HG03439 (cell line): Measurements from ENCODE around the gene CR1.
"Not testable (repeated sequence)": the region's sequence is repeated elsewhere in the genome, so short reads cannot be mapped to it uniquely, and the experiment has no call there.

Experiments
- ATAC-seq: cut with Tn5 transposase; IDR thresholded peaks from one replicate; pipeline ENCODE4 v1.9.1; 2021; ENCODE audit warnings: mild to moderate bottlenecking, moderate library complexity; ENCODE audit not compliant: unreplicated experiment

Gene CR1

DNA sequence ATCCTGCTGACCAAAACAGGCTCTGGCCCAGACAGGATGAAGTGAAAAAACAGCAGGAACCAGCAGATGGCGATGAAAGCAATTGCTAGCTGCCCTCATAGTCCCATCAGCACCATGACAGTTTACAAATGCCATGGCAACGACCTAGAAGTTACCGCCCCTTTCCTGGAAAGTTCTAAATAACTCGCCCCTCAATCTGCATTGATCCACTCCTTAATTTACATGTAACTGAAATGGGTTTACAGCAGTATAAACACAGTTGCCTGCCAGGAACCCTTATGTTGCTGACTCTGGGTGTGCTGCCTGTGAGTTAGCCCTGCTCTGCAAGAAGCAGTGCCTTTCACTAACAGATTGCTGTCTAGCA is 83.5 kb downstream of the CR1 start:
- ATAC-seq, result peak; percentile 88

DNA sequence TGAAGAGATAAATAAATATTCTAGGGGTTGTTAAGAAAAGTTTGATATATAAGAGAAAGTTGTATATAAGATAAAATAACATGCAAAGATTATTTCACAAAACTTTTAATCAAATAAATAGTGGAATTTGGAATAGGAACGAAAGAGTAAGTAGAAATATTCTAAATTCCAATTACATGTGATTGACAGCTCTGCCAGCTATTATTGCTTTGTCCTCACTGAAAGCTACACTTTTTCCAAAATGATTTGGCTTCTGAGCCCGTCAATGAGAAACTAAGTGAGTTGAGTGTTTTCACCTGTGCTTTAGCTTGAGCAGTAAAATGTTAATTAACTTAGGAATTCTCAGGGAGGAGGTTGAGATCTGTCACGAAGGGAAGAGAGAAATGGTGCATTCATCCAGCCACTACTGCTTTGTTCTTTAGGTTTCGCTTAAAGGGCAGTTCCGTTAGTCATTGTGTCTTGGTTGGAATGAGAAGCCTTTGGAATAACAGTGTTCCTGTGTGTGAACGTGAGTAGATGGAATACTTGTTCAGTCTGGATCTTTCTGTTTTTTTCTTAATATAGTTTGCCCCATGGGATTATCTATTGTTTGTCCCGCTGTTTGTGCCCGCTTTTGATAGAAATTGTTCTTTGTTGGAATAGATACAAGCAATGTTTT is 85.7 kb downstream of the CR1 start:
- ATAC-seq, result no peak

DNA sequence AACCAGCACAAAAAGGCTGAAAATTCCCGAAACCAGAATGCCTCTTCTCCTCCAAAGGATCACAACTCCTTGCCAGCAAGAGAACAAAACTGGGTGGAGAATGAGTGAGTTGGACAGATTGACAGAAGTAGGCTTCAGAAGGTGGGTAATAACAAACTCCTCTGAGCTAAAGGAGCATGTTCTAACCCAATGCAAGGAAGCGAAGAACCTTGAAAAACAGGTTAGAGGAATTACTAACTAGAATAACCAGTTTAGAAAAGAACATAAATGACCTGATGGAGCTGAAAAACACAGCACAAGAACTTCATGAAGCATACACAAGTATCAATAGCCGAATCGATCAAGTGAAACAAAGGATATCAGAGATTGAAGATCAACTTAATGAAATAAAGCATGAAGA is 93.5 kb downstream of the CR1 start:
- ATAC-seq, result not testable (repeated sequence)

DNA sequence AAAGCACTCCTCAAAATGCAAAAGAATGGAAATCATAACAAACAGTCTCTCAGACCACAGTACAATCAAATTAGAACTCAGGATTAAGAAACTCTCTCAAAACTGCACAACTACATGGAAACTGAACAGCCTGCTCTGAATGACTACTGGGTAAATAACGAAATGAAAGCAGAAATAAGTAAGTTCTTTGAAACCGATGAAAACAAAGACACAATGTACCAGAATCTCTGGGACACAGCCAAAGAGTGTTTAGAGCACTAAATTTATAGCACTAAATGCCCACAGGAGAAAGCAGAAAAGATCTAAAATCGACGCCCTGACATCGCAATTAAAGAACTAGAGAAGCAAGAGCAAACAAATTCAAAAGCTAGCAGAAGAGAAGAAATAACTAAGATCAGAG is 95.2 kb downstream of the CR1 start:
- ATAC-seq, result not testable (repeated sequence)

DNA sequence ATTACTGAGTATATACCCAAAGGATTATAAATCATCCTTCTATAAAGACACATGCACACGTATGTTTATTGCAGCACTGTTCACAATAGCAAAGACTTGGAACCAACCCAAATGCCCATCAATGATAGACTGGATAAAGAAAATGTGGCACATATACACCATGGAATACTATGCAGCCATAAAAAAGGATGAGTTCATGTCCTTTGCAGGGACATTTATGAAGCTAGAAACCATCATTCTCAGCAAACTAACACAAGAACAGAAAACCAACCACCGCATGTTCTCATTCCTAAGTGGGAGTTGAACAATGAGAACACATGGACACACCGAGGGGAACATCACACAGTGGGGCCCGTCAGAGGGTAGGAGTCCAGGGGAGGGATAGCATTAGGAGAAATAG is 98.1 kb downstream of the CR1 start:
- ATAC-seq, result not testable (repeated sequence)

DNA sequence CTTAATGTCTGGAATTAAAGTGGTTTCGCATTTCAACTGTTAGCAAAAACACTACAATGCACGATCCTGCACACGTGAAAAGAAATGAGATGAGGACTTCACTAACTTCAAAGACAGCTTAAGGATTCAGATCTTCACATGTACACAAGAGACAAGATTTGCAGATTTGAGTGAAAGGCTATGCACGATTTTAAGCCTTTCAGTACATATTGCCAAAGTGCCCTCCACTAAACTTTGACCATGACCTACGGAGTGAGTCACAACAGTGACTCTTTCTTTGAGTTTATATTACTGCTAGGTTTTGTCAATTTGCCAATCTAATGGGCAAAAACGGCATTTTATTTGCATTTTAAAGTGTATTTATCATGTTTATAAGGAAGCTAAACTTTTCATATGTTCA is 107.8 kb downstream of the CR1 start:
- ATAC-seq, result no peak

DNA sequence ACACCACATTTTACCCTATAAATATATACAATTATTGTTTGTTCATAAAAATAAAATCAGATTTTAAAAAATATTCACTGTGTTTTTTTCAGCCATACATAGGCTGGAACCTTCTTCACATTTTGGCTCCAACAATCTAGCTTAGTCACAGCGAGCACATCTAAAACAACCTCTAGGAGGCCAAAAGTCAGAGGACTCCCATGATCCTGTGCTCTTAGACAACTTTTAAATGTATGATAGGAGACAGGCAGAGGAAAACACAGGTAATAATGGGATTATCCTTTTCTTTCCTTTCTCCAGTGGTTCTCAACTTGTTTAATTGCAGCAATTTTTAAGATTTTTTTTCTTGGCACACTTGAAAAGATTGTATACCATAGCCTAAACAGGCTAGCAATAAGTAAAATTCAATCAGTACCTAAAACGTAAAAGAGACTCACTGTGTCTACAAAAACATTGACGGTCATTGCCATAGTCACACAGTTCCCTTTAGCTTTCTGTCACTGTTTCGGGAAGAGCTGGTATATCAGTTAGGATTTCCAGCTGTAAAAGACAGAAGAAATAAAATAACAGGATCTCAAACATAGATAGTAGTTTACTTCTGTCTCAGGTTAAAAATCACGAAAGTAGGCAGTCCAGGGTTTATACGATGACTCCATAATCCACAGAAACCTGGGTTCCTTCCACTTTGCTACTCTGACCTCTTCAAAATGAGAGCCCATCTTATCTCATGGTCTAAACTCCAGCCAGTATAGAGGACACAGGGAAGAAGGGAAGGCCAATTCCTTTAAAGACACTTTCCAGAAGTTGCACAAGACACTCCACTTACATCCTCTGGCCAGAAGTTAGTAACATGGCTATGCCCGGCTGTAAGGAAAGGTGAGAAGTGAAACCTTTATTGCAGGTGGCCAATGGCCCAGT is 109.7 kb downstream of the CR1 start:
- ATAC-seq, result no peak

DNA sequence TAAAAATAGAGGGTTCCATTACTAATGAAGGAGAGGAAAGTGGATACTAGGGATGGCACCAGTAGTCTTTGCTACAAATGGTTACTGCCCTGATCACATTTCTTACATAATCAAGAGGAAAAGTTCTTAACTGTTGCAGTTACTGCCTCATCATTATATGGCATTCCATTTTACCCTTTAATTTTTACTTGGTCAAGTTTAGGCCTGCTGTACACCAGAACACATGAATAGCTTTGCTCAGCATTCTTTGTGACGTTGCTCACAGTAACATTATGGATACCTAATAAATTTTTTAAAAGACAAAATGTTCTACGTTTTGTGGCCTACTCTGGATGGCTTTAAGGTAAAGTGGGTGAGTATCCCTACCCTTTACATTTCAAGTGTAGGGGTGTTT is 110.4 kb downstream of the CR1 start:
- ATAC-seq, result no peak

DNA sequence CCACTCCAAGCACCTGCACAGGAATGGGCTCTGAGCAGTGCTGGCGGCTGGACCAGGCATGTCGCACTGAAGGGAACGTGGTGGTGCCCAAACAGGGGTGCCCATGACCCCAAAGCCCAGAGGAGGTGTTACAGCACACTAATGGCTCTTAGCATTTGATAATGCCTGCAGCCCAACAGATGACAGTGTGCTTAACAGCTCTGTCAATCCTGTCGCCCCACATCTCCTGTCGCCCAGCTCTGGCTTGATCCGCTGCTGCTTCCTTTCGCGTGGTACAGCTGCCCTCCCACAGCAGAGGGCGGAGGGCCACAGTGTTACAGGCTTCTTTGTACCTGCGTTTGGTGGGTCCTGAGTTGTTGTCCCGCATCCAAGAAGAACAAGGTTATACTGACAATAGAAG is 116.8 kb downstream of the CR1 start:
- ATAC-seq, result no peak

DNA sequence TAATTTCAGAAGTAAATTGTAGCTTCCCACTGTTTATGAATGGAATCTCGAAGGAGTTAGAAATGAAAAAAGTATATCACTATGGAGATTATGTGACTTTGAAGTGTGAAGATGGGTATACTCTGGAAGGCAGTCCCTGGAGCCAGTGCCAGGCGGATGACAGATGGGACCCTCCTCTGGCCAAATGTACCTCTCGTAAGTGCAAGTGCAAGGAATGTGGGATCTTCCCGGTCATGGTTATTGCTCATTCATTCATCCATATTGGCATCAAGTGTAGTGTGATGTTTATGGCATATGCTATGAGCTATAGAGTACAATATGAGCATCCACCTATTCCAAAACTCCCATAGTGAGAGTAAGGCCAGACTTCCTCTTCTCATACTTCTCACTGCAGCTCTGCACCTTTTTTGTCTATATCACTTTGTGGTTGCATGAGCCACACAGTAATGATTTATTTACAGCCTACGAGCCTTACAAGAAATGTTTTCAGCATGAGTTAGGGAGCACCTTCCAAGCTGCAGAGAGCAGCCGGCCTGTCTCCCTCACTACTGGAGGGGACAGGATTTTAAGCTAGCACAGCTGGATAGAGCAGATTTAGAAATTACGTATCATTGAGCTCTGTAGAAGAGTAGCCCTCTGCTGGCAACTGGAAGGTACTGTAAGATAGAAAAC is 124.0 kb downstream of the CR1 start:
- ATAC-seq, result peak; percentile 87

DNA sequence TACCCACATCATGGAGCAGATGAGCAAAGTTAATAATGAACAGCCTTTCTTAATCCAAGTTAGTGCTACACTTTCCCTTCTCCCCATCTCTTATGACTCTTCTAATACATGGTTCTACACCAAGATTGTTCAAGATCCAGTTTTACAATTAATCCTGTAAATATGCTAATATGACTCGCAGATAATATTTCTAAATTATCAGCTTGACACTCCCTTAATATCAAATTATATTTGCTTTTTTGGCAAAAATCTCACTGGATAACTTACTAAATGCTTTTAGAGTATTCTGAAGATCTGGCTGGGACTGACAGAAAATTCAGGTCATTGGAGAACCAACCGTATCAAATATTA is 124.6 kb downstream of the CR1 start:
- no peak for ATAC-seq

DNA sequence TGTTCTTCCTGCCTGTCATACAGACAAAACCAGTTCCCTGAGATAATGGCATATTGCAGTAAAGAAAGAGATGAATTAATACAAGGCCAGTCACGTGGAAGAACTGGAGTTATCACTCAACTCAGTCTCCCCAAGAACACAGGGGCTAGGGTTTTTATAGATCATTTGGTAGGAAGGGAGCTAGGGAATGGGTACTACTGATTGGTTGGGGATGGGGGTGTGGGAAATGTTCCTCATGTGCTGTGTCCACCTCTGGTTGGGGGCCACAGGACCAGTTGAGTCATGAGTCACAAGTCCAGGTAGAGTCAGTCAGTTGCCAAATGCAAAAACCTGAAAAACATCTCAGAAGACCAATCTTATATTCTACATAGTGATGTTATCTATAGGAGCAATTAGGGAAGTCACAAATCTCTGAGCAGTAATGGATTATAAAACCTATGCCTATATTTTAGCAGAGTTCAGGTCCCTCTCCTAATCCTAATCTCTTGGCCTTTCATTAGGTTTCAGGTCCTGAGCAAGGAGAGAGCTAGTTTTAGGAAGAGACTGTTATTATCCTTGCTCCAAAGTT is 129.6 kb downstream of the CR1 start:
- ATAC-seq, result not testable (repeated sequence)

DNA sequence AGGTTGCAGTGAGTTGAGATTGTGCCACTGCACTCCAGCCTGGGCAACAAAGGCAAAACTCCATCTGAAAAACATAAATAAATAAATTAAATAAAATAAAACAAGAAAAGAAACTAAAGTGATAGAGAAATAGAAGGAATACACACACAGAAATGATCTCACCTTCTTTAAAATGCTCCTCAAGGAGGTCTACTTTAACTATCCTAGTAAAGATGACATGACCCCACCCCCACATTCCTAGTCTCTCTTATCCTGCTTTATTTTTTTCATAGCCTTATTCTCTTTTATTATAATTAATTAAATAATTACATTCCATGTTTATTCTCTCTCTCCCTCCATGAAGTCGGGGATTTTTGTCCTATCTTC is 131.0 kb downstream of the CR1 start:
- ATAC-seq, result no peak

DNA sequence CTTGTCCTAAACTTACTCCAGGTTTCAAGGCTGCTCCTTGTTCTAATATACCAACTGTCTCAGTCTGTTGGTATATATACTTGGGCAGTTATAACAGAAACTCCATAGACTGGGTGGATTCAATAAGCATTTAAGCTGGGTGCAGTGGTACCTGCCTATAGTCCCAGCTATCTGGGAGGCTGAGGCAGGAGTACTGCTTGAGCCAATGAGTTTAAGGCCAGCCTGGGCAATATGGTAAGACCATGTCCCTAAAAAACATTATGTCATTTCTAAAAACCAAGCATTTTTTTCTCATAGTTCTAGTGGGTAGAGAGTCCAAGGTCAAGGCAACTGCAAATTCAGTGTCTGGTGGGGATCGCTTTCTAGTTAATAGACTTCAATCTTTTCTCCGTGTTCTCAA is 131.5 kb downstream of the CR1 start:
- ATAC-seq, result no peak

DNA sequence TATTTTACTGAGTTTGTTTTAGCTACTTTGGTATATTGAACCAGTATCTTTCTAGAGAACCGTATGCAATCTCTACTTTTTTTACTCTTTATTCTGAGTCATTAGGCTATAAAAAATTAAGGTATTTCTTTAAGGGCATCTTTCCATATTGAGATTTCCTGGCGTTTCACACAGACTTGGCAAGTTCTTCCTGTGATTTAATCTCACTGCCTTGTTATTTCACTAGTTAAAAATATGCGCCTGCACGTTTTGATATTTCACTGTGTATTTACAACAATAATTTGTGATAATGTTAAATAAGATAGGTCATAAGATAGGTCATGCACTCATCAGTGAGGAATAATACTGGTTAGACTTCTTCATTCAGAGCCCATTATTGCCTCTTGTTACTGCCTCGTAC is 132.8 kb downstream of the CR1 start:
- no peak for ATAC-seq

DNA sequence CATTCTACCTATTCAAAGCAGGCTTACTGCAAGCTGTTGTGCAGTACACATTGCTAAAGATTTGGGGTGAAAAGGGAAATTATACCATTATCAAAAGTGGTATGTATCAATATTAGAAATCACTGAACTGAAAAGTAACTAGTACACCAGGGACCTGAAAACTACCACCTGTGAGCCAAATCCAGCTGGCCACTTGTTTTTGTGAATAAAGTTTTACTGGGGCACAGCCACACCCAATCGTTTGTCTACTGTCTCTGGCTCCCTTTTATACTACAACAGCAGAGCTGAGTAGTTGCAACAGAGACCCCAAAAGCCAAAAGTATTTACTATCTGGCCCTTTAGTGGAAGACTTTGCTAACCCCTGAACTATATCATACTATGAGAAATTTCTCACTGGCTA is 135.2 kb downstream of the CR1 start:
- no peak for ATAC-seq

DNA sequence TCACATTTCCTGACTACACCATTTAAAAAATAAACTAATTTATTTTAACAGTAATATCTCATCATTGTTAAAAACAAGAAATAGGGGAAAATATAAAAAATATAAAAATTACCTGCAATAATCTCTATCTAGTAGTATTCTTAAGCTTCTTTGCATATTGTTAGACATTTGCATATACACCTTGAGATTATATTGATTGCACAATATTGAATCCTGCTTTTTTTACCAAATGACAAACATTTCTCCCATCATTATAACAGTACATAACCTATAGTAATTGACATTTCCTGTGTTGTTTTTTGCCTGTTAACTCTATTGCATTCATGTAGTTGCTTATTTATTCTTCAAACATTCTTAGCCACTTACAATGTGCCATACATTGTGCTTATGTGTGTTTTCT is 137.3 kb downstream of the CR1 start:
- ATAC-seq, result no peak

DNA sequence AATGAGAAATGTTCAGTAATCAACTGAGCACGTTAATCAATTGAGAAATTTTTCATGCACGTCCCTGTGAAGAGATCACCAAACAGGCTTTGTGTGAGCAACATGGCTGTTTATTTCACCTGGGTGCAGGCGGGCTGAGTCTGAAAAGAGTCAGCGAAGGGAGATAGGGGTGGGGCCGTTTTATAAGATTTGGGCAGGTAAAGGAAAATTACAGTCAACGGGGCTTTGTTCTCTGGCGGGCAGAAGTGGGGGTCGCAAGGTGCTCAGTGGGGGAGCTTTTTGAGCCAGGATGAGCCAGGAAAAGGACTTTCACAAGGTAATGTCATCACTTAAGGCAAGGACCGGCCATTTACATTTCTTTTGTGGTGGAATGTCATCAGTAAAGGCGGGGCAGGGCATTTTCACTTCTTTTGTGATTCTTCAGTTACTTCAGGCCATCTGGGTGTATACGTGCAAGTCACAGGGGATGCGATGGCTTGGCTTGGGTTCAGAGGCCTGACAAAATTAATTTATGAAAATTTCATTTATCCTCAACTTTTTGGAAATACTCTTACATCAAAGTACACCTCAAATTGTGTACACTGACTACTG is 137.8 kb downstream of the CR1 start:
- not testable (repeated sequence) for ATAC-seq

DNA sequence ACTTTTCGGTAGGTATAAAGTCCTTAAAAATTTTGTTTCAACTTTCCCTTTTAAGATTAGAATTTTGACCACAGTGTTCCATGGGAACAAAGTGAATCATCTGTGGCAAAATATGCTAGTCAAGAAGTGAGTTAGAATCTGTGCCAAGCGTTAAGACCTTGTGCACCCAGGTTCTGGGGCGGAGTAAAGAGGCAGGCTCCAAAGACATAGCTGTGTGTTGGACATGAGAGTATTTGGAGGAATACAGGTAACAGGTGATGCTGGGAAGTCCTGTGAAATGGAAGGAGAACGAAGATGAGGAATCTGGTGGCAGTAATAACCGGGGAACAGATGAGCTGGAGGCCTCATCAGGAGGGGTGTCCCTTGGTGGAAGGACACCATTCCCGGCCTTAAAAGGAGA is 138.3 kb downstream of the CR1 start:
- not testable (repeated sequence) for ATAC-seq

DNA sequence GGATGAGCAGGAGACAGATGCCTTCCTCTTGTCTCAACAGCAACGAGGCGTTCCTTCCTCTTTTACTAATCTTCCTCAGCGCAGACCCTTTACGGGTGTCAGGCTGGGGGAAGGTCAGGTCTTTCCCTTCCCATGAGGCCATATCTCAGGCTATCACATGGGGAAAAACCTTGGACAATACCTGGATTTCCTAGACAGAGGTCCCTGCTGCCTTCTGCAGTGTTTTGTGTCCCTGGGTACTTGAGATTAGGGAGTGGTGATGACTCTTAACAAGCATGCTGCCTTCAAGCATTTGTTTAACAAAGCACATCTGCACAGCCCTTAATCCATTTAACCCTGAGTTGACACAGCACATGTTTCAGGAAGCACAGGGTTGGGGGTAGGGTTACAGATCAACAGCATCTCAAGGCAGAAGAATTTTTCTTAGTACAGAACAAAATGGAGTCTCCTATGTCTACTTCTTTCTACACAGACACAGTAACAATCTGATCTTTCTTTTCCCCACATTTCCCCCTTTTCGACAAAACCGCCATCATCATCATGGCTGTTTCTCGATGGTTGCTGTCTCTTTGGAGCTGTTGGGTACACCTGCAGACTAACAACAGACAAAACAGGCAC is 139.7 kb downstream of the CR1 start:
- ATAC-seq, result not testable (repeated sequence)
